ENCODE results near the gene SECISBP2L.
A peak's percentile ranks its signal among the peaks of the same experiment; 100 is the strongest.
"Not testable (repeated sequence)": the region's sequence is repeated elsewhere in the genome, so short reads cannot be mapped to it uniquely, and the experiment has no call there.

SECISBP2L gene, protein sequence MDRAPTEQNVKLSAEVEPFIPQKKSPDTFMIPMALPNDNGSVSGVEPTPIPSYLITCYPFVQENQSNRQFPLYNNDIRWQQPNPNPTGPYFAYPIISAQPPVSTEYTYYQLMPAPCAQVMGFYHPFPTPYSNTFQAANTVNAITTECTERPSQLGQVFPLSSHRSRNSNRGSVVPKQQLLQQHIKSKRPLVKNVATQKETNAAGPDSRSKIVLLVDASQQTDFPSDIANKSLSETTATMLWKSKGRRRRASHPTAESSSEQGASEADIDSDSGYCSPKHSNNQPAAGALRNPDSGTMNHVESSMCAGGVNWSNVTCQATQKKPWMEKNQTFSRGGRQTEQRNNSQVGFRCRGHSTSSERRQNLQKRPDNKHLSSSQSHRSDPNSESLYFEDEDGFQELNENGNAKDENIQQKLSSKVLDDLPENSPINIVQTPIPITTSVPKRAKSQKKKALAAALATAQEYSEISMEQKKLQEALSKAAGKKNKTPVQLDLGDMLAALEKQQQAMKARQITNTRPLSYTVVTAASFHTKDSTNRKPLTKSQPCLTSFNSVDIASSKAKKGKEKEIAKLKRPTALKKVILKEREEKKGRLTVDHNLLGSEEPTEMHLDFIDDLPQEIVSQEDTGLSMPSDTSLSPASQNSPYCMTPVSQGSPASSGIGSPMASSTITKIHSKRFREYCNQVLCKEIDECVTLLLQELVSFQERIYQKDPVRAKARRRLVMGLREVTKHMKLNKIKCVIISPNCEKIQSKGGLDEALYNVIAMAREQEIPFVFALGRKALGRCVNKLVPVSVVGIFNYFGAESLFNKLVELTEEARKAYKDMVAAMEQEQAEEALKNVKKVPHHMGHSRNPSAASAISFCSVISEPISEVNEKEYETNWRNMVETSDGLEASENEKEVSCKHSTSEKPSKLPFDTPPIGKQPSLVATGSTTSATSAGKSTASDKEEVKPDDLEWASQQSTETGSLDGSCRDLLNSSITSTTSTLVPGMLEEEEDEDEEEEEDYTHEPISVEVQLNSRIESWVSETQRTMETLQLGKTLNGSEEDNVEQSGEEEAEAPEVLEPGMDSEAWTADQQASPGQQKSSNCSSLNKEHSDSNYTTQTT

DNA sequence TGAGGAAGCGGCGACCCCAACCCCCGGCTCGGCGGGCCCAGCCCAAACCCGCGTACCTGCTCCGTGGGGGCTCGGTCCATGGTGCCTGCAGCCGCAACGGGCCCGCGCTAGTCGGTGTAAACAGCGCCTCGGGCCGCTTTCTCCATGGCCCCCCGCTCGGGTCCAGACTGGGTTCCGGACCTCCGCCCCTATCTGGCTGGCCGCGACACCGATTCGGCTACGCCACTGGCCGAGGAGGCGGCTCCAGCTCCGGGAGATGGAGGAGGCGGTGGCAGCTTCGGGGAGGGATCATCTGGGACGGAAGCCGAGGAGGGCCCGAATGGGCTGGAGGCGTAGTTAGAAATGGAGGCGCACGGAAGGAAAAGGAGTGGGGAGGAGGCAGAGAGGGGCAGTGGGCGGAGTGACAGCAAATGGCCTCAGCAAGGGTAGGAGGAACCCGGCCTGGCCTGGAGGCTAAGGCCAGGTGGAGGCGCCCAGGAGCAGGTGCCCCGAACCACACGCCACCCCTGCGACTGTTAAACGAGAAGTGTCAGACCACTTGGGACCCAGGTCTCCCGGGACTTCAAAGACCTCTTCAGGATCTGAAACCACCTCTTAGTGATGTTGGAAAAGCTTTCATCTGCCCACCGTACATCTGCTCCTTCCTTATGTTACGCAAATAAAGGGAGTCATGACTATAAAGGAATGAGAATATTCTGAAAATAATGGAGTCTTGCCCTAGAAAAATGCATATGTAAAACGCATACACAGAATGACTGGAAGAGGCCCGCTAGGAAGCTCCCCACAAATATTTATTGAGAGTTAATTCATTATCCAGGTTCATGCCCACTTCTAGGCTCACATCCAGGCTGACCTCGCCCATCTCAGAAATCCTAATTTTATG is at the start of gene SECISBP2L:
Gene SECISBP2L, minus strand, starts transcription at position 227 of the 883 bp plus-strand sequence. Its CDS starts 147 bp downstream, at position 80.
- peaks cover 33% of the 10 kb centered on the region for H3K4me1 Mint-ChIP-seq
- no peaks in the 10 kb centered on the region for H3K36me3 Mint-ChIP-seq
- peak; percentile 99 for ATAC-seq
- peak within 1 kb of the TSS; percentile 95 for H3K27ac Mint-ChIP-seq
- peaks cover 3% of the 10 kb centered on the region for H3K9me3 Mint-ChIP-seq
- peak within 1 kb of the TSS; percentile 99 for H3K4me3 Mint-ChIP-seq
- no peaks in the 10 kb centered on the region for H3K27me3 Mint-ChIP-seq

DNA sequence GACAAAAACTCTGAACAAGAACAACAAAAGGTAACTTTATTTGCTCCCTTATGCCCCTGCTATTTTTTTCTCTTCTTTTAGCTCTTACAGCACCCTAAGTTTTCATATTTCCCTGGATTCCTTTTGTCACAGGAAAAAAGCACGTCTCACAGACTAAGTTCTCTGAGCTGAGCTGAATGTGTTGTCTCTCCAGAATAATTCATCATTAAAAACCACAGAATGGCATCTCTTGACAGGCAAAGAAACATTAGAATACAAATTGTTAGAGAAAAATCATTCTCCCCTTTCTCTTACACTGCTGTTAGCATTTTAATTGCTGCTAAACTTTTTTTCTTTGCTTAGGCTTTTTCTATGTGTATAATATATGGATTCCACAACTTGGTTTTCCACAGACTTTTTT is 48.7 kb upstream of the SECISBP2L start:
- Mint-ChIP-seq H3K27me3 (no peaks in the 10 kb centered on the region), H3K4me3 (no peak overlapping the region), H3K36me3 (peaks cover 7% of the 10 kb centered on the region), H3K27ac (no peak overlapping the region), H3K9me3 (no peaks in the 10 kb centered on the region), H3K4me1 (no peaks in the 10 kb centered on the region)
- ATAC-seq: no peak

DNA sequence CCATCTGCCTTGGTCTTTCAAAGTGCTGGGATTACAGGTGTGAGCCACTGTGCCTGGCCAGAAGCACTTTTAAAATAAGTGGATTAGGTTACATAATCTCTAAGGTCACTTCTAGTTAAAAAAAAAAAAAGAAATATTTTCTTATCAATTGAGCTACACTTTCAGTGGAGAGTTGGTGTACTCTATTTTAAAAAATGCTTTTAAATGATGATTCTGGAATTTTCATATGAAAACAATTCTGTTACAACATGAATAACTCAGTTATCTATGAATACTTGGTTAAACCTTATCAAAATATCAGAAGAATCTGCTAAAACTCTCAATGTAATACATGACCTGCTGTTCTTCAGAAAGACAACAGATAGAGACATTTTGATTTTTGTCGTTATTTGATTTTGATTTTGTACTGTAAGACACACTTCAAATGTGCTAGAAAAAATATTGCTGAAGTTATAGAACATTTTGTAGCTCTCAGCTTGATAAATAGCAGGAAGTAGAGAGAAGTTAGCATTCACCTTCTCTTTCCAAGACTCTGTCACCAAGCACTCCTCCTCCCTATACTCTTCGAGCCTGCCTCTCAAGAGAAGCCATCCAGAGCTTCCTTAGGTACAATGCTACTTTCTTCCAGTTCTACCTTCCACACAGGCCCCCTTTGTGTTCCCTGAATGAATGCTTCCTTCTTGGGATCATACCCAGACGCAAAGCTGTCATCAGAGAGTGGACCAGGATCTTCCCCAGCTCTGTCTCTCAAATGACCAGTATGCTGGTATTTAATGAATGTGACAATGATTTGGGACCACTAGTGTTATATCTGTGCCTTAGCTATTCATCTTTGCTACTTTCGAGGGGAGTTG is 47.2 kb upstream of the SECISBP2L start:
- H3K27ac Mint-ChIP-seq: no peak overlapping the region

DNA sequence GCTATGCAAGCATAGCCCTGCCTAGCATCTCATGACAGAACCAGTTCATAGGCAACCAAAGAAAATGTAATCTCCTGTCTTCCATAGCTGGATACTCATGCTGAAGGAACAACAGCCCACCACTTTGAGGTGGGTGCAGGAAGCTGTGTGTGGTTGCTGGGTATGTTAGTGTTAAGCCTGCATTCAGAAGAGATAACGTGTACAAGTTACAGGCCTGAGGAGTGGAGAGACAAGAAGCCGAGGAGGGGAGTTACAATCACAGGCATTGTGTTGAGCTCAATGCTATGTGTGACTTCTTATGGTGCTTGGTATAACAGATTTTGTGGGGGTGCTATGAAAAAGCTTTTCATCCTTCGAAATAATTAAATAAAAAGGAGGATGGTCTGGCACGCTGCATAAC is 42.8 kb upstream of the SECISBP2L start:
- Mint-ChIP-seq H3K4me3 (no peak overlapping the region), H3K27me3 (no peaks in the 10 kb centered on the region), H3K36me3 (no peaks in the 10 kb centered on the region), H3K4me1 (no peaks in the 10 kb centered on the region), H3K9me3 (no peaks in the 10 kb centered on the region), H3K27ac (no peak overlapping the region)
- ATAC-seq: no peak

More for the DNA sequence above, 47.2 kb upstream of the SECISBP2L start:
- Mint-ChIP-seq H3K9me3 (no peaks in the 10 kb centered on the region), H3K4me1 (no peaks in the 10 kb centered on the region), H3K4me3 (no peak overlapping the region), H3K36me3 (peaks cover 7% of the 10 kb centered on the region), H3K27me3 (no peaks in the 10 kb centered on the region)
- no peak for ATAC-seq

DNA sequence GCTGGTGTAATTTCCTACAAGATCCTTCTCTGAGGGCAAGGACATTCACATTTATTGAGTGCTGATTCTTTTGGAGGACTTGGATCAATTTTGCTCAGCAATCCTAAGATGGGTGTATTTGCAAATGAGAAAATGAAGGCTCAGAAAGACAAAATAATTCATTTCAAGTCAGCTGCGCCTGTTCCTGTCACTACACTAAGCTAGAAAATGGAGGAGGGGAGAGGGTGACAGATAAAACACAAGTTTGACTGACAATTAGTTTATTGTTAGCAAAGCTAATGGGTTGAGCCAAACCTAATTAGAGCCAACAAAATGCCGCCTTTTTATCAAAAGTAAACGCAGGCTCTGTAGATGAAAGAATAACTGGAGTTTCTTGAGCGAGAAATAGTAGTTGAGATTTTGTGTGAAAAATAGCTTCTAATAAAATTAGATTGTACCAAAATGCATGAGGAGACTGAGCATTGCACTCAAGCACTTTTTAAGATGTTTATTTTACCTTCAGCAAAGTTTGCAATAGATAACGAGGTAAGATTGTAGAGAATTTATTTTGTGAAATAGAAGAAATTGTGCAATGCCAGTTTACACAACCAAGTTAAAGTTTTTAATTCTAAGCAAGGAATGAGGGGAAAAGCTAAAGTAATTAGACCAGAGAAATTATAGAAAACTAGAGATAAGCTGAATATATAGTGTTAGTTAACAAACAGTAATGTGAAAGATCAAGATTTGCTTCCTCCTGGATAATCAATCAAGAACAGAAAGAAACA is 39.6 kb upstream of the SECISBP2L start:
- Mint-ChIP-seq H3K4me1 (no peaks in the 10 kb centered on the region), H3K27ac (no peak overlapping the region), H3K9me3 (no peaks in the 10 kb centered on the region), H3K36me3 (no peaks in the 10 kb centered on the region), H3K4me3 (no peak overlapping the region), H3K27me3 (peaks cover under 1% of the 10 kb centered on the region)
- no peak for ATAC-seq

DNA sequence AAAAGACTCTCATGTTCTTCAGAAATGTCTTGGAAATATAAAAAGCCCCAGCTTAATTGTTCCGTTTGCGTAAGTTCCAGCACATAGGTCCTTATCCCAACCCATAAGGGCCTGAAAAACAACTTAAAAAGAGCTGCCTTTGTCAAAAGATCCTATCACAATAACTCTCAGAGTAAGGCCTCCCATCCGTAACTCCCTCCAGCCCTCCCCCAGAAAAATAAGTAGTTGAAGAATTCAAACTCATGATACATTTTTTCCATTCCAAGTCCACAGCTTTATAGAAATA is 38.0 kb upstream of the SECISBP2L start:
- no peaks in the 10 kb centered on the region for H3K9me3 Mint-ChIP-seq
- H3K36me3 Mint-ChIP-seq: peaks cover 6% of the 10 kb centered on the region
- H3K4me3 Mint-ChIP-seq: no peak overlapping the region
- H3K27me3 Mint-ChIP-seq: peaks cover 14% of the 10 kb centered on the region
- no peak for ATAC-seq
- no peaks in the 10 kb centered on the region for H3K4me1 Mint-ChIP-seq
- no peak overlapping the region for H3K27ac Mint-ChIP-seq

DNA sequence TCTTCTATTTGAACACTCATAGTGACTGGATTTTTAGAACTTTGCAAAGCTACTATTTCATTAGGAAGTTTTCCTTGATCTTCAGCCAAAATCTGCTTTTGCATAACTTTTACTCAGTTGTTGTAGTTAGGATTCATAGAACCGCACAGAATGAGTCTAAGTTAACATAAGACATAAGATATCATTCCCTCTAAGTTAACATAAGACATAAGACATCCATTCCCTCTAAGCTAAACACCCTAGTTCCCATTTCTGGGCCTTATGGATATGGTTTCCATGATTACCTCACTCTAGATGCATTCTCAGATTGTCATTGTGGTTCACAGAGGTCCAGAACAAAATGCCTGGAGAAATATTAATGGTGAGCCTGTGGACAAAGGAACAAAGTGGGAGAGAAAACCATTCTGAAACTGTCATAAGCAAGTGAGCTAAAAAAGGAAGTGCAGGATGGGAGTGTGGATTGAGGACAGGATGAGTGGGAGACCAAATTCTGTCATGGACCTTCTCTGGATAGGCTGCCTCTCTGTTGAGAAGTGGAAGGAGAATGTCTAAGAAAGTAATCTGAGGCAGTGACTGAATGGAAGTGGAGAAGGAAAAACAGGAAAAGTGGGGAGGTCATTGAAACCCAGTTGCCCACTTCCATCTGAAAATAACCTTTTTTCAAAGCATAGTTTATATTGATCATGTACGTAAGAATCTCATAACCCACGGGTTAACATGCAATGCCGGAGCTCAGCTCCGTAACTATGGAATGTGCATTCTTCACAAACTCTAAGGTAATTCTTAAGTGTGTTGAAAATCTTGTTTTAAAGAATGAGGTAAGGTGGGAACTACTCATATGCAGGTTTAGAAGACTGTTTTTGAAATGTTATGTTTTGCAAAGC is 37.4 kb upstream of the SECISBP2L start:
- H3K9me3 Mint-ChIP-seq: no peaks in the 10 kb centered on the region
- H3K27me3 Mint-ChIP-seq: peaks cover 14% of the 10 kb centered on the region
- H3K4me1 Mint-ChIP-seq: no peaks in the 10 kb centered on the region
- no peak overlapping the region for H3K27ac Mint-ChIP-seq
- H3K4me3 Mint-ChIP-seq: no peak overlapping the region
- no peak for ATAC-seq
- peaks cover 6% of the 10 kb centered on the region for H3K36me3 Mint-ChIP-seq

DNA sequence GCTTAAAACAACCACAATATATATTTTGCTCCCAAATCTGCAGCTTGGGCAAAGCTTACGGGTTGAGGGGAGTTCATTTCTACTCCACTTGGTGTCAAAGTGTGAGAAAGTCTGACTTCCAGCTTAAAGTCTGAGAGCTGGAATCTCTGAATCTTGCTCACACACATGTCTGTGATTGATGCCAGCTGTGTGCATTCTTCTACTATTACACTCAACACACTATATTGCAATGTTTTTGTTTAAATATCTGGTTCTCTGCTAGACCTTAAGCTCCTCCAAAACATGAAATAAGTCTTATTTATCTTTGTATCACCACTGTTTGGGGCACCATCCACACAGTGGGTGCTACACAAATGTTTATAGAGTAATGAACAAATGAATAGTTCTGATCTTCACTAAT is 36.7 kb upstream of the SECISBP2L start:
- no peak for ATAC-seq
- Mint-ChIP-seq H3K4me3 (no peak overlapping the region), H3K4me1 (no peaks in the 10 kb centered on the region), H3K27ac (no peak overlapping the region), H3K9me3 (no peaks in the 10 kb centered on the region), H3K36me3 (peaks cover 6% of the 10 kb centered on the region), H3K27me3 (peaks cover 14% of the 10 kb centered on the region)

DNA sequence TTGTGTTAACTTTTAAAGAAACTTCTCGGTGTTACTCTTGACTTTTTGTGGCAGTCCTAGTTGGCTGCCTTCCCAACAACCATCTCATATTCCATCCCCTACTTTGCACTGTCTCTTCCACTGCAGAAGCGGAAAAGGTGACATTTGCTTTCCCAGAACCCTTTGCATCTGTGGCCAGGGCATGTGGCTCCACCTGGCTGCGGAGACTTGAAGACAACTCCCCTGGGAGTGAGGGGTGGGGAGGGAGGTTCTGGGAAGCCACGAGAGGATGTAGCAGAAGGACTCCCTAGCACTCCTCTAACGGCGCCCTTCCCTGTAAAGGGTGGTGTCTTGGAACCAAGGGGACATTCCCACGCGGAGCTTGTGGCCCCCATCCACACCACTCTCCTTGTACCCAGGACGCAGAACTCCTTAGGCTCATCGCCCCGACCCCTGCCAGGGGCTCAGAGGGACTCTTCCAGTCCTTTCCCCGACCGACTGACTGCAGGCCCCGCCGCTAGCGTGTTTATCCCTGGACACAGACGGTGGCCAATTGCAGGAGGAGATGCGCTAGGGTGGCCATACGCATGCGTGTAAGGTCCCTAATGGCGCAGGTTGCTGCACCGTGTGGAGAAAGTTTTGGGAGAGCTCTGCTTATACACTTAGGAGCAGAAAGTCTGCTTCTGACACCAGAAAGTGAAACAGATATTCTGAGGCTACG is 33.2 kb upstream of the SECISBP2L start:
- Mint-ChIP-seq H3K4me1 (no peaks in the 10 kb centered on the region), H3K36me3 (peaks cover 6% of the 10 kb centered on the region), H3K4me3 (no peak overlapping the region), H3K27ac (no peak overlapping the region), H3K9me3 (no peaks in the 10 kb centered on the region), H3K27me3 (peaks cover 14% of the 10 kb centered on the region)
- no peak for ATAC-seq

DNA sequence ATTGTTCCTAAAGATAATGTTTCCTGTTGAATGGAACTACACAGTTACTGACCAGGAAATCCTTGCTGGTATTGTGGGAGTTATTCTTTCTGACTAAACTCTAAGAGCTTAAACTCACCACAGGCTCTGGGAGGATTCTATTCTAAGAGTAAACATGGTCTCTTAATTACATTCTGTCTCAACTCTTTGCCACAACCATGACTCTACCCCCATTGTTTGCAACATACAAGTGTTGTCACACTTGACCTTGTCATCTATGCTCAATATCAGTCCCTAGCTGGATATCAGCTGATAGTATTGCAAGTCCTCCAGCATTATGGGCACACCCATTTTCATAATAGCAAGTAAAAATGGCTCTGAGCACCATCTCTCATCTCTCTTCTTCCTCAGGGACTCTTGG is 29.6 kb upstream of the SECISBP2L start:
- no peaks in the 10 kb centered on the region for H3K4me1 Mint-ChIP-seq
- H3K27me3 Mint-ChIP-seq: peaks cover 29% of the 10 kb centered on the region
- peaks cover 6% of the 10 kb centered on the region for H3K36me3 Mint-ChIP-seq
- H3K9me3 Mint-ChIP-seq: no peaks in the 10 kb centered on the region
- no peak overlapping the region for H3K27ac Mint-ChIP-seq
- no peak for ATAC-seq
- no peak overlapping the region for H3K4me3 Mint-ChIP-seq

DNA sequence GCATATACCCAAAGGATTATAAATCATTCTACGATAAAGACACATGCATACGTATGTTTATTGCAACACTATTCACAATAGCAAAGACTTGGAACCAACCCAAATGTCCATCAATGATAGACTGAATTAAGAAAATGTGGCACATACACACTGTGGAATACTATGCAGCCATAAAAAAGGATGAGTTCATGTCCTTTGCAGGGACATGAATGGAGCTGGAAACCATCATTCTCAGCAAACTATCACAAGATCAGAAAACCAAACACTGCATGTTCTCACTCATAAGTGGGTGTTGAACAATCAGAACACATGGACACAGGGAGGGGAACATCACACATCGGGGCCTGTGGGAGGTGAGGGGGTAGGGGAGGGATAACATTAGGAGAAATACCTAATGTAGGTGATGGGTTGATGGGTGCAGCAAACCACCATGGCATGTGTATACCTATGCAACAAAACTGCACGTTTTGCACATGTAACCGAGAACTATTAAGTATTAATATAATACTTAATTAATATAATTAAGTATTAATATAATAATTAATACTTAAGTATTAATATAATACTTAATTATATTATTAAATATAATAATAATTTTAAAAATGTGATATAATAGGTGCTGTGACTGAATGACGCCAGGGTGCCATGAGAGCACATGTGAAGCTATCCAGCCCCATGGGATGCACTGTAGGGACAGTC is 28.5 kb upstream of the SECISBP2L start:
- not testable (repeated sequence) for H3K27ac Mint-ChIP-seq, H3K4me1 Mint-ChIP-seq, H3K9me3 Mint-ChIP-seq, ATAC-seq, H3K4me3 Mint-ChIP-seq, H3K36me3 Mint-ChIP-seq
- H3K27me3 Mint-ChIP-seq: peaks cover 29% of the 10 kb centered on the region

DNA sequence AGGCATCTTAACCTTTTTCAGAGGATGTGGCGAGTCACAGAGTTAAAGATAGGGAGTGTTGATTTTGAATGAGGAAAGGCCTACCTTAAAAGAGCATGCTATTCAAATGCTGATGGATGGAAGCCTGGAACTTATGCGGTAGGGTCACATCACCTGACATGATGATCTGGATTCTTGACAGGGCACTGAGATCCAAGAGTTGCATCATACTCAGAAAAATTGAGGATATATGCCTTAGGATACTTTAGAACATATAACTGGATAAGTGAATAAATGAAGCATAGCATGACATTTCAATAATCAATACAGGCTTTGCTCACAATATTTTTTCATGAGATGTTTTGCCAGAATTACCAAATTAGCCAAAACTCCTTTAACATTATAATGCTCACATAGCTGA is 20.1 kb upstream of the SECISBP2L start:
- ATAC-seq: no peak
- H3K36me3 Mint-ChIP-seq: no peaks in the 10 kb centered on the region
- H3K9me3 Mint-ChIP-seq: peaks cover 4% of the 10 kb centered on the region
- H3K27ac Mint-ChIP-seq: no peak overlapping the region
- H3K4me3 Mint-ChIP-seq: no peak overlapping the region
- no peaks in the 10 kb centered on the region for H3K4me1 Mint-ChIP-seq
- H3K27me3 Mint-ChIP-seq: peaks cover 33% of the 10 kb centered on the region
